ENCODE results near the gene ACTR1B.
A peak's percentile ranks its signal among the peaks of the same experiment; 100 is the strongest.
"Not testable (repeated sequence)": the region's sequence is repeated elsewhere in the genome, so short reads cannot be mapped to it uniquely, and the experiment has no call there.

The ACTR1B gene

DNA sequence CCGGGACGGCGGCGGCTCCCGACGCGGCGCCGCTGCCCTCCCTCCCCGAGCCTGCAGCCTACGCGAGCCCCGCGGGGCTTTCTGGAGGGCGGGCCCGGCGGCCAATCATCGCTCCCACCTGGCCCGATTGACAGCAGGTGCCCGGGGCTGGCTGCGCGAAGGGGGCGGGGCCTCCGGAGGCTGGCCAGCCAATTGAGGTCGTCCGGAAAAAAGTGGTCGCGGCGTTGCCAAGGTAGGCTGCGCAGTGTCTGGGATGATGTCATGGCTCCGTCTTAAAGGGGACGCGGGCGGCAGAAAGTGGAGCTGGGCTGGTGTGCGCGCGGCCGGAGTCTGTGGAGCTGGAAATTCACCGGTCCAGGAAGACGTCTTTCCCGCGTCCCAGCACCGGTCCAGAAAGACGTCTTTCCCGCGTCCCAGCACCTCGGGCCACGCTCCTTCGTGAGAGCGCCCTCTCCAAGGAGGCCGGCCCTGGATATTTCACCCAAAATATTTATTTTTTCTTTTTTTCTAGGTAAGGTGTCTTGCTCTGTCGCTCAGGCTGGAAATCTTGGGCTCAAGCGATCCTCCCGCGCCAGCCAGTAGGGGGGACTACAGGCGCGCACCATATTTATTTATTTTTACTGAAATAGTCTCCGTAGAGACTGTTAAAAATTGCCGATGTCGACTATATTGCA, at the start of gene ACTR1B:
ACTR1B (minus strand) TSS at position 83 of the 674 bp plus-strand sequence. CDS start 154 bp downstream, outside the sequence.
- peak; percentile 98 for DNase-seq

- DNase-seq: peak; percentile 62
These were observed 49.0 kb upstream of the ACTR1B start for GRCh38 chr2:97712693-97713295.

GRCh38 chr2:97712175-97712574, 48.3 kb upstream of the ACTR1B start:
- not testable (repeated sequence) for DNase-seq

- DNase-seq: no peak
These were observed 47.5 kb upstream of the ACTR1B start for GRCh38 chr2:97711394-97711711.

- no peak for DNase-seq
These were observed 44.8 kb upstream of the ACTR1B start for GRCh38 chr2:97708608-97709007.

DNA sequence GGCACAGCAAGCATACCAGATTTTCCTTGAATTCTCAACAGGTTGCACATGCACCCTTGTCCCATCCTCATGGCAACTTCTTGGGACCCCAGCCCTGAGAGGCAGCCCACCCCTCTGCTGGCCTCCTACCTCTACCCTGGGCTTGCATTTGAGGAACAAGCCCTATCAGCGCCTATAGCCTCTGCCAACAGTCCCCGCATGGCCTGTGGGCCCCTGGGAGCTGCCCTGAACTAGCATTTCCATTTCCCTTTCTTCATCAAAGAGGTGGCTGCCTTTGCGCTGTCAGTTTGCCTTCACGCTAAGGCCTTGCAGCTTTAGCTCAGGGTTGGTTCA, 44.2 kb upstream of the ACTR1B start:
- no peak for DNase-seq

- DNase-seq: no peak
These were observed 43.7 kb upstream of the ACTR1B start for GRCh38 chr2:97707362-97708047.

DNA sequence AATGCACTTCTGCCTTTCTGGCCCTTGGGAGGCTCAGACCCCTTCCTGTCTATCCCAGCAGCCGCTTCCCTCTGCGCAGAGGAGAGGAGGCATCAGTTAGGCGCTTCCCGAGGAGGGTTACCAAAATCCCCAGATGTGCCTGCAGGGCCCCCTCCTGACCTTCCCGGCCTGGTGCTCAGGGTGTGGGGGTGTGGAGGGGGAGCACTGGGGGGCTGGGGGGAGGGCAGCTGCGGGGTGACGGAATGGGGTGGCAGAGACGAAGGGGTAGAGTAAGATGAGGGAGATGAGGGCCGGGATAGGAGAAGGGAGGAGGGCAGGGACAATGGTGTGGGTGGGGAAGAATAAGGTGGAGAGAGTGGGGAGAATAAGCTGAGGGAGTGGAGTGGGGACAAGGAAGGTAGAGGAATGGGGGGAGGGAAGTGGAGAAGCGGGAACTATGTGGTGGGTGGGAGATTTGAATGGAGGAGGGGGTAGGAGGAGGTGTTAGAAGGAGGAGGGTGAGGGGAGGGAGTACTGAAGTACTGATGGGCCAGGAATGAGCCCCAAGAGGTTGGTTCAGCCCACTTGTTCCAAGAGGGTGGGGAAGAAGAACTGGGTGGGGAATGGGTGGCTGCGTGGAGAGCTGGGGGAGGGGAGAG, 43.0 kb upstream of the ACTR1B start:
- DNase-seq: no peak

- no peak for DNase-seq
These were observed 42.3 kb upstream of the ACTR1B start for GRCh38 chr2:97706112-97706511.

DNA sequence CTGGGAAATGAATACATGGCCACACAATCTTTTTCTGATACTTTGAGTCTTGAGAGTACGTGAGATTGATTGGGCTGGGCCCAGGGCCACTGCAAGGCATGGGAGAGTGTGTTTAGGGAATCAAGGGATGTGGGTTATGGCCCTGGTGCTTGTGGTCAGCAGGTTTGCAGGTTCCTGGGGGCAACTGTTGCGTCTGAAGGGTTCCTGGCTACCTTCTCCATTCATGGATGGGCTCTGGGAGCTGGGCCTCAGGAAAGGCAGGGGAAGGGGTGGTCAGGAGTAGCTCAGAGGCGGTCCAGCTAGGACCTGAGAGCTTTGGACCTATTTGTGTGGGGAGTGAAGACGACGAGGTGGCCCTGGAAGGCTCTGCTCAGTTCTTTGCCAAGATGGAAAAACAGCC, 41.1 kb upstream of the ACTR1B start:
- DNase-seq: no peak

- DNase-seq: no peak
These were observed 39.9 kb upstream of the ACTR1B start for GRCh38 chr2:97703741-97704140.

DNA sequence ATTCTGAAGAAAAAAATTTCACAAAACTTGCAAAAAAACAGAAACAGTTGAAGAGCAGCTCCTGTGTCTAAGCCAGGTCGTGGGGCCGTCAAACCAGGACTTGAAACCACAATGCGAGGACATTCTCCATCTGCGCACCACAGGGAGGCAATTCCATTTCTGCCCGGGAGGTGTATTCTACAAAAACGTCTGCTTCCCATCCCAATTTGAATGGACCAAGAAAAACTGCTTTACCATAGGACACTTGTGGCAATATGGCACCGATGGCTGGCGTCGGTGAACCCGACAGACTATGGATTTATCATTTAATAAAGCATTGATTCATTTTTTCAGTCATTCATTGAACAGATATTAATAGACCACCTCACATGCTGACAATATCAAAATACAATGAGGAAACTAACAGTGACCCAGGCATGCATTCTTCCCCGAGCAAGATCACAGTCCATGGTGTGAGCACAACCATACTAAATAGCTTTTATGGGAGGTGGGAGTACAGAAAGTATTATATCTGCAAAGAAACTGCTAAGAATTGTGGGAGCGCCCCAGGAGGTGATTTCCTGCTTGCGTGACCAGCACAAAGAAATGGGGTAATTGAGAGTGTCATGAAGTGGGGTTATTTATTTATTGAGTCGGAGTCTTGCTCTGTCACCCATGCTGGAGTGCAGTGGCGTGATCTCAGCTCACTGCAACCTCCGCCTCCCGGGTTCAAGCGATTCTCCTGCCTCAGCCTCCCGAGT, 39.1 kb upstream of the ACTR1B start:
- DNase-seq: no peak

GRCh38 chr2:97701851-97702465, 38.1 kb upstream of the ACTR1B start:
- DNase-seq: no peak

DNA sequence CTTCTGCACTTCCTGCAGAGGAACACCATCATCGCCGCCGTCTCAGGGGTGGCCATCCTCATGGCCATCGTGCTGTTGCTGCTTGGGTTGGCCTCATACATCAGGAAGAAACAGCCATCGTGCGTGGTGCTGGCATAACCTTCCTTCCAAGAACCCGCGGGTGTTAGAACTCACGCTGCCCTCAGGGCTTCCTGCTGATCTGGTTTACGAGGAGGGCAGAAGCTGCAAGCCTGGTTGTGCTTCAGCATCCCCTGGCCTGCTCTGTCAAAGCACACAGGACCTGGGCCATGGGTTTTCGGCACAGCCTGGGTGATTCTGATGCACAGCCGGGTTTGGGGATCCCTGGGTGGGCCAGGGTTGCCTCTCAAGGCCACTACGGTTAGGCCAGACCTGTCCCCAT, 37.3 kb upstream of the ACTR1B start:
- no peak for DNase-seq

GRCh38 chr2:97699765-97700444, 36.1 kb upstream of the ACTR1B start:
- peak; percentile 71 for DNase-seq

DNA sequence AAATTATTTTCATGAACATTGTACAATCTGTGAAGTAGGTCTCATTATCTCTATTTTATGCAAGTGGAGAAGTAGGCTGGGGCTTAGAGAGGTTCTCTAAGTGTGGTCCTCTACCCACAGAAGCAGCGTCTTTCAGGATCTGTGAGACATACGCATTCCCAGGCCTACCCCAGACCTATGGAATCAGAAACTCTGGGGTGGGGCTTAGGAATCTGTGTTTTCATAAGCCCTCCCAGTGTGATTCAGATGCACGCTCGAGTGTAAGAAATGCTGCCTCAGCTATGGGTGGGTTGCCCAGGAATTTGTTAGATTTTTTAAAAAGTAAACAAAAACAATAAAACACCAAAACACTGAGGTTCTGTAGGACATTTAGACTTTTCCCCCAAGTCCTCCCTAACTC, 34.7 kb upstream of the ACTR1B start:
- DNase-seq: no peak

- peak; percentile 95 for DNase-seq
These were observed 33.7 kb upstream of the ACTR1B start for GRCh38 chr2:97697252-97698235.

DNA sequence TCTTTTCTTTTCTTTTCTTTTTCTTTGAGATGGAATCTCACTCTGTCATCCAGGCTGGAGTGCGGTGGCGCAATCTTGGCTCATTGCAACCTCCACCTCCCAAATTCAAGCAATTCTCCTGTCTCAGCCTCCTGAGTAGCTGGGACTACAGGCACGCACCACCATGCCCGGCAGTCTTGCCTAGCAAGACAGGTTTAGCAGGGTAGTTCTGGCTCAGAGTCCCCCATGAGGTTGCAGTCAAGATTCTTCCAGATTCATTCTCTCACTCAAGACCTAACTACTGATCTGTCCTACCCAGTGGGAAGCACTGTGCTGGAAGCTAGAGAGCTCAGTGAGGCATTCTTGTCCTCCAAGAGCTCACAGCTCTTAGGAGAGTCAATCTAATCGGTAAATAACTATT, 31.9 kb upstream of the ACTR1B start:
- DNase-seq: no peak

- DNase-seq: no peak
These were observed 29.6 kb upstream of the ACTR1B start for GRCh38 chr2:97693476-97693875.

DNA sequence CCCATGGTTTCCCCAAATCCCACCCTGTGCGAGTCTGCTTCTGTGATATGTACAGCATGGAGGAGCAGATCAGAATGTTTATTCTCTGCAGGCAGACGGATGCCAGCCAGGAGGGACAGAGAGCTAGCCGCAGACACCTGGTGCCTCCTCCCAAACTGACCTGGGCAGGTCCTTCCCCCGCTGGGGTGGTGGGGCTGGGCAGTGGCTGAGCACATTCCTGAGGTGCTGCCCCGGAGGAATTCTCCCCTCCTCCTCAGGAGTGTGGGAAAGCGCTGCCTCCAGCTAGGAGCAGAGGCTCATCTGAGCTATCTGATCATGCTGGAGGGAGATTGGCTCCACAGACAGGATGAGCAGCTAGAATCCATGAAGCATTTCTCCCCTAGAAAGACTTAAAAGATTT, 27.3 kb upstream of the ACTR1B start:
- no peak for DNase-seq
